K562 (cell line): ENCODE results near the gene RAPGEF5. TPM values are rescaled to one million over a fixed set of nuclear protein-coding genes. Genes with fewer than 3 reads are reported as not detected.

Experiments used
- ATF1 ChIP-seq, 2 experiments: fragments of 450-650 bp in 1 of 2; IDR thresholded peaks; 2 replicates each; pipeline ENCODE4 v1.6.1; 2016; ENCODE audit warnings: missing compliant biosample characterization in 1 of 2, missing genetic modification characterization in 1 of 2
- CBFA2T3 ChIP-seq: fragments of 450-650 bp; IDR thresholded peaks from 2 replicates; pipeline ENCODE4 v1.6.1; 2017
- ETV1 ChIP-seq: fragments of 450-650 bp; conservative IDR thresholded peaks from 2 replicates; pipeline ENCODE4 v1.6.1; 2016; ENCODE audit warnings: missing genetic modification characterization, control low read depth, low read depth, missing compliant biosample characterization
- HCFC1 ChIP-seq: IDR thresholded peaks from 2 replicates; pipeline ENCODE4 v1.6.1; 2012; ENCODE audit warnings: low read depth, low read length, improper control_type of control experiment
- KLF16 ChIP-seq: IDR thresholded peaks from 2 replicates; pipeline ENCODE4 v1.6.1; 2016; ENCODE audit warnings: antibody characterized with exemption
- MAFK ChIP-seq: IDR thresholded peaks from 2 replicates; pipeline ENCODE4 v1.6.1; 2011; ENCODE audit warnings: low read length, improper control_type of control experiment
- MEF2D ChIP-seq: conservative IDR thresholded peaks from 2 replicates; pipeline ENCODE4 v1.6.1; 2016; ENCODE audit warnings: low read depth, missing genetic modification characterization, missing compliant biosample characterization
- MXI1 ChIP-seq: IDR thresholded peaks from 2 replicates; pipeline ENCODE4 v1.6.1; 2011; ENCODE audit warnings: low read depth, mild to moderate bottlenecking, improper control_type of control experiment, low read length
- NCOA4 ChIP-seq: fragments of 450-650 bp; IDR thresholded peaks from 2 replicates; pipeline ENCODE4 v1.6.1; 2018; ENCODE audit warnings: mild to moderate bottlenecking; ENCODE audit not compliant: partially characterized antibody
- POLR2AphosphoS2 ChIP-seq: IDR thresholded peaks from 2 replicates; pipeline ENCODE4 v1.6.1; 2012; ENCODE audit warnings: low read length, improper control_type of control experiment
- POLR3G ChIP-seq: IDR thresholded peaks from 2 replicates; pipeline ENCODE4 v1.6.1; 2011; ENCODE audit not compliant: insufficient read length, insufficient replicate concordance; ENCODE audit errors: extremely low read depth
- RBM34 ChIP-seq: fragments of 200-400 bp; formaldehyde crosslinking; IDR thresholded peaks from 2 replicates; pipeline ENCODE4 v1.6.1; 2018; ENCODE audit warnings: low read length, borderline replicate concordance; ENCODE audit not compliant: insufficient read depth
- XRCC5 ChIP-seq: fragments of 200-400 bp; formaldehyde crosslinking; IDR thresholded peaks from 2 replicates; pipeline ENCODE4 v1.6.1; 2017; ENCODE audit warnings: low read depth, mild to moderate bottlenecking, low read length
- ZBTB7A ChIP-seq: IDR thresholded peaks from 2 replicates; pipeline ENCODE4 v1.6.1; 2011; ENCODE audit warnings: low read depth, mild to moderate bottlenecking, low read length, moderate library complexity, borderline replicate concordance; ENCODE audit not compliant: control insufficient read depth
- ZBTB9 ChIP-seq: fragments of 450-650 bp; formaldehyde crosslinking; IDR thresholded peaks from 2 replicates; pipeline ENCODE4 v1.4.0; 2020; ENCODE audit warnings: mild to moderate bottlenecking, moderate library complexity
- ZC3H4 ChIP-seq: sonication (generic); formaldehyde crosslinking; IDR thresholded peaks from 2 replicates; pipeline ENCODE4 v1.9.0; 2021; ENCODE audit warnings: missing genetic modification reagents, borderline replicate concordance
- ZNF124 ChIP-seq: sonication (generic); formaldehyde crosslinking; IDR thresholded peaks from 2 replicates; pipeline ENCODE4 v1.8.1; 2022; ENCODE audit warnings: missing genetic modification reagents
- ZNF143 ChIP-seq: sonication (generic); formaldehyde crosslinking; IDR thresholded peaks from 2 replicates; pipeline ENCODE4 v1.9.0; 2022; ENCODE audit warnings: mild to moderate bottlenecking, missing genetic modification reagents
- polyA plus RNA-seq, 8 experiments: library from polyadenylated mRNA; depleted of rRNA in 4 of 8; stranded (reverse) in 5 of 8; unstranded in 3 of 8; fragments of >200 nt; fragmentation: Nextera tagmentation in 2 of 8; fragmentation: Illumina TruSeq in 1 of 8; extraction: Ambion mirVana in 2 of 8; extraction: Trizol in 1 of 8; gene quantifications; 2 replicates each; pipeline versions ENCODE4 v1.2.1 to v1.2.3, GENCODE V29; 2011 to 2014; ENCODE audit warnings: inconsistent platforms in 1 of 8, missing spikeins in 1 of 8
- total RNA-seq, 7 experiments: library from RNA; depleted of rRNA in 6 of 7; stranded (reverse); fragments of >200 nt in 6 of 7; fragmentation: Illumina TruSeq in 2 of 7; extraction: Trizol in 2 of 7; gene quantifications; 2 replicates each; pipeline versions ENCODE4 v1.2.1 to v1.2.3, GENCODE V29; 2011 to 2021; ENCODE audit warnings: low replicate concordance in 1 of 7
- TF ChIP-seq, protein P1 (sequence below): fragments of 450-650 bp; formaldehyde crosslinking; IDR thresholded peaks from 2 replicates; pipeline ENCODE4 v1.4.0; 2020; ENCODE audit warnings: mild to moderate bottlenecking, moderate library complexity
- TF ChIP-seq, protein P2 (sequence below): fragments of 250-450 bp; sonication (Bioruptor Pico); IDR thresholded peaks from 2 replicates; pipeline ENCODE4 v1.8.0; 2021; ENCODE audit warnings: mild to moderate bottlenecking, moderate library complexity
- TF ChIP-seq, protein P3 (sequence below), 2 experiments: fragments of 250-450 bp in 1 of 2; fragments of 450-650 bp in 1 of 2; sonication (Bioruptor Pico) in 1 of 2; IDR thresholded peaks; 2 replicates each; pipeline versions ENCODE4 v1.6.1 to v1.8.0; 2016 to 2021; ENCODE audit warnings: mild to moderate bottlenecking in 2 of 2, moderate library complexity in 2 of 2, missing compliant biosample characterization in 1 of 2, missing genetic modification characterization in 1 of 2
- TF ChIP-seq, protein P4 (sequence below): conservative IDR thresholded peaks from 2 replicates; pipeline ENCODE4 v1.6.1; 2011; ENCODE audit warnings: low read depth, mild to moderate bottlenecking, low read length; ENCODE audit not compliant: control insufficient read depth

Gene RAPGEF5
- total and polyA plus RNA-seq, 9 of the 15 experiments (the other 6 are each of a cell fraction or from before 2014, with no cell fraction given) = 0.39 to 2.0 (median 1.1) TPM

- TF ChIP-seq, protein P1, sequence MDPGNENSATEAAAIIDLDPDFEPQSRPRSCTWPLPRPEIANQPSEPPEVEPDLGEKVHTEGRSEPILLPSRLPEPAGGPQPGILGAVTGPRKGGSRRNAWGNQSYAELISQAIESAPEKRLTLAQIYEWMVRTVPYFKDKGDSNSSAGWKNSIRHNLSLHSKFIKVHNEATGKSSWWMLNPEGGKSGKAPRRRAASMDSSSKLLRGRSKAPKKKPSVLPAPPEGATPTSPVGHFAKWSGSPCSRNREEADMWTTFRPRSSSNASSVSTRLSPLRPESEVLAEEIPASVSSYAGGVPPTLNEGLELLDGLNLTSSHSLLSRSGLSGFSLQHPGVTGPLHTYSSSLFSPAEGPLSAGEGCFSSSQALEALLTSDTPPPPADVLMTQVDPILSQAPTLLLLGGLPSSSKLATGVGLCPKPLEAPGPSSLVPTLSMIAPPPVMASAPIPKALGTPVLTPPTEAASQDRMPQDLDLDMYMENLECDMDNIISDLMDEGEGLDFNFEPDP = no peak
- TF ChIP-seq MXI1 (no peak), CBFA2T3 (peak; percentile 98), ETV1 (tag) (peak; percentile 91), MEF2D (tag) (peak; percentile 85), HCFC1 (no peak), ATF1 (CRISPR knock-in tag; IDR thresholded peaks at IDR 0.05) (no peak), ATF1 (tag; IDR thresholded peaks at IDR 0.05) (peak; percentile 61; the same call in 1 of the 2 replicates), ZNF143 (CRISPR knock-in tag) (no peak), RBM34 (no peak), NCOA4 (no peak), XRCC5 (no peak), POLR2AphosphoS2 (no peak), ZBTB7A (no peak), MAFK (no peak), ZNF124 (no peak), ZC3H4 (CRISPR knock-in tag) (no peak), KLF16 (peak; percentile 90), ZBTB9 (CRISPR knock-in tag) (0 out of 2 replicates have a peak, but pooled peaks have one; percentile 32), POLR3G (no peak)
- TF ChIP-seq, protein P2, sequence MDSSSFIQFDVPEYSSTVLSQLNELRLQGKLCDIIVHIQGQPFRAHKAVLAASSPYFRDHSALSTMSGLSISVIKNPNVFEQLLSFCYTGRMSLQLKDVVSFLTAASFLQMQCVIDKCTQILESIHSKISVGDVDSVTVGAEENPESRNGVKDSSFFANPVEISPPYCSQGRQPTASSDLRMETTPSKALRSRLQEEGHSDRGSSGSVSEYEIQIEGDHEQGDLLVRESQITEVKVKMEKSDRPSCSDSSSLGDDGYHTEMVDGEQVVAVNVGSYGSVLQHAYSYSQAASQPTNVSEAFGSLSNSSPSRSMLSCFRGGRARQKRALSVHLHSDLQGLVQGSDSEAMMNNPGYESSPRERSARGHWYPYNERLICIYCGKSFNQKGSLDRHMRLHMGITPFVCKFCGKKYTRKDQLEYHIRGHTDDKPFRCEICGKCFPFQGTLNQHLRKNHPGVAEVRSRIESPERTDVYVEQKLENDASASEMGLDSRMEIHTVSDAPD = no peak
- TF ChIP-seq, protein P3, sequence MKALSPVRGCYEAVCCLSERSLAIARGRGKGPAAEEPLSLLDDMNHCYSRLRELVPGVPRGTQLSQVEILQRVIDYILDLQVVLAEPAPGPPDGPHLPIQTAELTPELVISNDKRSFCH (CRISPR knock-in tag; IDR thresholded peaks at IDR 0.05) = no peak
- TF ChIP-seq, protein P3 (tag; IDR thresholded peaks at IDR 0.05) = peak; percentile 53; the same call in 1 of the 2 replicates
- TF ChIP-seq, protein P4, sequence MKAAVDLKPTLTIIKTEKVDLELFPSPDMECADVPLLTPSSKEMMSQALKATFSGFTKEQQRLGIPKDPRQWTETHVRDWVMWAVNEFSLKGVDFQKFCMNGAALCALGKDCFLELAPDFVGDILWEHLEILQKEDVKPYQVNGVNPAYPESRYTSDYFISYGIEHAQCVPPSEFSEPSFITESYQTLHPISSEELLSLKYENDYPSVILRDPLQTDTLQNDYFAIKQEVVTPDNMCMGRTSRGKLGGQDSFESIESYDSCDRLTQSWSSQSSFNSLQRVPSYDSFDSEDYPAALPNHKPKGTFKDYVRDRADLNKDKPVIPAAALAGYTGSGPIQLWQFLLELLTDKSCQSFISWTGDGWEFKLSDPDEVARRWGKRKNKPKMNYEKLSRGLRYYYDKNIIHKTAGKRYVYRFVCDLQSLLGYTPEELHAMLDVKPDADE = no peak; the same call in 1 of the 2 replicates
These were observed 6.3 kb downstream of the RAPGEF5 start (continued) for GRCh38 chr7:22350466-22351328.
